ENCODE measurements around the gene HBB.

DNA sequence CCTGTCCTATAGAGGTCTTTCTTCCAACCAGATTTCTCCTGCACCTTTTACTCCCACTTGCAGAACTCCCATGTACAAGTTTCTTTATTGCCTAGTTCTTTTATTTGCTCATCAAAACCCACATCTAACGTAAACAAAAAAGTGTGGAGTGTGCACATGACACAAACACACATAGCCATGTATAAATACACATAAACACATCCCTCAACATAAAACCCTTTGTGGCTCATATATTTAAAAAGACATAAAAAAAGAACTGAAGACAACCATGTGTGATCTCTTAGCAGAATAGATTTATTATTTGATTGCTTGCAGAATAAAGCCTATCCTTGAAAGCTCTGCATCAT lies 26.0 kb upstream of the HBB start:
- TF ChIP-seq CTCF (IDR thresholded peaks at IDR 0.05): no peak
- TF ChIP-seq POLR2A (IDR thresholded peaks at IDR 0.05): no peak

Measured in gastroesophageal sphincter (tissue), 3 donors.